NCI-H748 treated with DMSO at 0.1 percent for 48 hours (cell line): Measurements from ENCODE around the gene MAPKBP1.

ENCODE experiments used
- DNase-seq: peaks from one replicate; lab custom pipeline; 2025; lab: John Stamatoyannopoulos, UW

The MAPKBP1 gene

DNA sequence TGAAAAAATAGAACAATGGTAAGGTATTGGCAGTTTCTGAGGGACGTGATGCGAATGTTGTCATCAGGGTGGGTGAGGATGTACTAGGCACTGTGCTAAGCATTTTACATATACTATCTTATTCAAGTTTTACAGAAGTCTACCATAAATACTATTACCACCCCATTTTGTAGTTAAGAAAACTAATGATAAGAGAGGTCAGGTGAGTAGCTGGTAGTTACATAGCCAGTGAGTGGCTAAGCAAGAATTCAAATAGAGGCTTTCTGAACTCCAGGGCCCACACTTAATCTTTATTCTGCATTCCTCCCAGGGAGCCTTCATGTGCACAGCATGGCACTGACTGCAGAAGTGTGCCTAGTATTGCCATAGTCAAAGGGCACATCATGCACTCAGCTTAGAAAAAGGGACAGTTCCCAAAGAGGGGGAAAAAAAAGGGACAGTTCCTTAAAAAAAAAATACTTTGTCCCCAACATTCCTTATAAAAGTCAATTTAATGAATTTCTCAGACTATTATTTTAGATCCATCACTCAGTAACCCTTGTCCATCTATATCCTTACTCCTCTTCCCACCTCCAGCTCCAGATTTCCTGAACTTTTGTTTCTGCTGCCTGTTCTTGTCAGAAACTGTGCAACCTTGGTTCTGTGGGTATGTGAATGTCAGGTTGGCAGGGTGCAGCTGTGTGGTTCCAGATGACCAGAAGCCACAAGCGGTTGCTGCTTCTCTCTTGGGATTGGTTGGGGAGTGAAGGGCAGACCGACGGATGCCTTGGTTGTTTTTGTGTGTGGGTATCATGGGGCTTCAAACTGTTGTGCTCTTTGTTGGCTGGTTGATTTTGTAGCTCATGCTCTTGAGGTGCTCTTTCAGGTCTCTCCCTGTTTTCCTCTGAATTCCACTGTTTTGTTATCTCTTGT, 8.3 kb downstream of the MAPKBP1 start:
- no peak for DNase-seq

DNA sequence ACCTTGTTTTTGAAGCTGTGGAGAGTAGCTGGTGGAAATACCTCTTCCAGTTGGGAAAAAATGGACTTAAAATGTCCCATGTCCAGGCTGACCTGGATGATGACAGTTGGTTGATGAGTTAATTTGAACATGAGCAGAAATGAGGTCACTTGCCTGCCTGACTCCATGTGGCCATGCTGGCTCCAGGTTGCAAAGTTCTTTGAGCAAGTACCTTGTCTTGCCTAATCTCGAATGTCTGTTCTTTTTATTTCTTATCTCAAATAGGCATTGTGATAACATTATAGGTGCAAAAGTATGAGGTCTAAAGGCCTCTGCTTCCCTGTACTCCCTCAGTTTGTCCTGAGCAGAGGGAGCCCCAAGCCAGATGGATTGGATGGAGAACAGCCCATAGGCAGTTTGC, 9.0 kb downstream of the MAPKBP1 start:
- DNase-seq: no peak

DNA sequence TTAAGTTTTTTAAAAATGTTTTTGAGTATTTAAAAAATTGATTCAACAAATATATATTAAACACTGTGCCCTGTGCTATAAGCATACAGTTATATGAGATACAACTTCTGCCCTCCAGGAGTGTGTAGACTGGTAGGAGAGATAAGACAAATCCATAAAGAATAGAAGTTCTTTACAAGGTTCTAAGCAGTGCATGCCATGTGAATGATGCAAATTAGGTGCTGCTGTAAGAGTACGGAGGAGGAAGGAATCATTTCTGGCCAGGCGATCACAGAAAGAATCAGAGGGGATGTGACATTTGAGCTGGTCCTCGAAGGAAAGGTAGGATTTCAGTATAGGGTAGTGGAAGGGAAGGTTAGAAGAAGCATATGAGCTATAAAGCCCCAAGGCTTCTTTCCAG, 14.0 kb downstream of the MAPKBP1 start:
- no peak for DNase-seq

DNA sequence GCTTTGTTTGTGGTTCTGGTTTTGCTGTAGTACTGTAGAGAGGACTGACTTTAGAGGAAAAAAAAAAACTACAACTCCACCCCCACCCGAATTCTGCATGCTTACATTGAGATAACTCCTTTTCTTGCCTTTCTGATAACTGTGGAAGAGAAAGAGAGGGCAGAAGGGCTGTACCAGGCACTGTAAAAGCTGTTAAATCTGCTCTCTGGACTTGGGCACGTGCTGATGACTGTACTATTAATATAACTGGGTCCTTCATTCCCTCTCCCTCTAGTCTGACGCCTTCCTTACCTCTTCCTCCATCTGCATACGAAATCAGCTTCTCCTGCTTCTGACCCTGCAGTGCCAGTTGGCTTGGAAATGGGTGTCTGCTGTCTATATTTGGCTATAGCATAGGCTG, 15.0 kb downstream of the MAPKBP1 start:
- DNase-seq: no peak

DNA sequence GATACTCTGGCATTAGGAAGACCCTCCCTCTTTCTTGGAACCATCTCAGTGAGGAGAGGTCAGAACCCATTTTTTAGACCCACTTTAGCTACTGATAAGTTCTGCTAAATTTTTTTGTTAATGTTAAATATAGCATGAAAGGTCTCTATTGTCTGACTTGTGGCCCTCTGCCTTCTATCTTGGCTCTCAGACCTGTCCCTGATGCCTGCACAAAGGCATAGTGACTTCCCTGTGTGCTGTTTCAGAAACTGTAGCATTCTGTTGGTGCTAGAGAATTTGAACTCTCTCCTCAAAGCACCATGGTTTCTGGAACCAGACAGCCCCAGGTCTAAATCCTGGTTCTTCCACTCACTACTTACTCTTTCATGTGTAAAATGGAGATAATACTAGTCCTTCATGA, 15.4 kb downstream of the MAPKBP1 start:
- DNase-seq: no peak

DNA sequence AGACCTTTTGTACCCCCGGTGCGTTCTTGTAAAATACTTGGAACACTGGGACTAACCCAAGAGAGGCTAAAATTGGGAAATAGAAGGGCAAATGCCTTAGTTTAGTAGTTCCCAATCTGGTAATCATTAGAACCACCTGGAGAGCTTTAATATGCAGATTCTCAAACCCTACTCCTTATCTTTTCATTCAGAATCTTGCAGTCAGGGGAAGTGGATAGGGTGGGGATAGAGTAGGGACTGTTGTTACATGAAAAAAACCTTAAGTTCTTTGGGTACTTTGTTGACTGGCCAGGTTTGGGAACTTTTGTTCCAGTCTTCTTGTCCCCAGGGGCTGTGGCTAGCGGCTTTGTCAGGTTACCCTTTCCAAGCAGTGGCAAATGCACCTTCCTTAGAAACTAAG, 15.9 kb downstream of the MAPKBP1 start:
- DNase-seq: no peak

DNA sequence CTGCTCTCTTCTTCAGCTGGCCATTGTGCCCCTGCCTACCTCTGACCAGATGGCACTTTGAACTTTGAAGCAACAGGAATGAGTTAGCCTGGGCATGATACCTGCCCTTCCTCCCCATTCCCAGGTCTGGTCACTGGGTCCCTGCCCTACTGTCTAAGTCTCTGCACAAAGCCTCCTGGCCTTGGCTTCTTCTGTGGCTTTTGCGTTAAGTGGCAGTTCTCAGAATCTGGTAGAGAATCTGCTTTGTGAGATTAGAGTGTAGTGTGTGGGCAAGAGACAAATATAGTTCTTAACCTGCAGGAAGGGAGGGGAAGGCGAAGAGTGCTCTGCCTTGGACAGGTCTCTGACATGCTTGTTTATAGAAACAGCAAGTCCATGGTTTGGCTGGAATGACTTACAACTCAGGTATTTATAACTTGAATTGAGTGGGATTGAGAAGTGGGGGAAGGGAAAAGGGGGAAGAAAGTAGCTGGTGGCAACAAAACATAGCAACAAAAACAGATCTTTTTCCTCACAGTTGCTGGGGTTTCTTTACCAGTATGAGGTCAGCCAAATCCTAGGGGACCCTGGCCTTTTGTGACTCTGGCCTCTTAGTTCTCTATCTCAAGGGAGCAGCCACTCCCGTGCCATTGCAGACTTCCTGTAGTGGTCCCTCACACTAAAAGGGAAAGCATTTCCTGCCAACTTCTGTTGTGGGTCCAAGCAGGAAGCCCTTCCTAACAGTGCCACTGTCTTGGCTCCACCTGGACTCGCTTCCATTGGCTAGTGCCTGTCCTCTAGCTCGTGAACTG, 16.7 kb downstream of the MAPKBP1 start:
- no peak for DNase-seq

DNA sequence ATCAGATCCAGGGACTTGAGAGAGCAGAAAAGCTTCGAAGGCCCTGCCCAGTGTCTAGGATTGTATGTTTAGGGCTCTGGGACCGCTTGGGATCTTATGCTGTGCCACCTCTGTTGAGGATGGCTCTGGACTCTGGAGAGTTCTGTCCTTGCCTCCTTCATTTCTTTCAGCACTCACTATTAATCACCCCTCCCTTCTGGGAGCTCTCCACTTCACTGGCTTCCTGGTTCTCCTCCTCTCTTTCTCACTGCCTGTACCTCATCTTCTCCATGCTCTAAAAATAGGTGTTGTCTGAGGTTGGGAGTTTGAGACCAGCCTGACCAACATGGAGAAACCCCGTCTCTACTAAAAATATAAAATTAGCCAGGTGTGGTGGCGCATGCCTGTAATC, 17.3 kb downstream of the MAPKBP1 start:
- DNase-seq: no peak

DNA sequence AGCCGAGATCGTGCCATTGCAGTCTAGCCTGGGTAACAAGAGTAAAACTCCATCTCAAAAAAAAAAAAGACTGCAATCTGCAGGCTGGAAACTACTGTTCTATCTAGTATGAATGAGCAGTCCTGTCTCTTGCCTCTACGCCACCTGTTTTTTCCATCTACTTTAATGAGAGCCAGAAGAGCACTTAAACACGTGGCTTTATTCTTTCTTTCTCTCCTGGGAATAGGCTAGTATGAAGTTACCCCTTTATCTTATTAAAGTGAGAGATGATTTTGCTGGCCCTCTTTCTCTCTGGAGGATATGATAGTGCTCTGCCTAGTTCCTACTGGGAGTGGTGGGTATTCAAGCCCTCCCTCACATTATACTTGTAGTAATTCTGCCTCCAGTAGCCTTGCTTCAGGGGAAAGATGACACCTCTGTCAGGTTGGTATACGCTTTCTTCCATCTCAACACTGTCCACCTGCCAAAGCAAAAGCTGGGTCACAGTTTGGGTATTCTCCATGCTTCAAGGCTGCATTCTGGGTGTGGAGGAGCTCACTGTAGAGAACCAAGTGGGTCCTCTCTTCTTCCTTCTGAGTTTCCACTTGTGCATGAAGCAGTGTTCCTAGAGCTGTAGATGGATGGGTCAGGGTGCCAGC, 17.8 kb downstream of the MAPKBP1 start:
- DNase-seq: no peak

DNA sequence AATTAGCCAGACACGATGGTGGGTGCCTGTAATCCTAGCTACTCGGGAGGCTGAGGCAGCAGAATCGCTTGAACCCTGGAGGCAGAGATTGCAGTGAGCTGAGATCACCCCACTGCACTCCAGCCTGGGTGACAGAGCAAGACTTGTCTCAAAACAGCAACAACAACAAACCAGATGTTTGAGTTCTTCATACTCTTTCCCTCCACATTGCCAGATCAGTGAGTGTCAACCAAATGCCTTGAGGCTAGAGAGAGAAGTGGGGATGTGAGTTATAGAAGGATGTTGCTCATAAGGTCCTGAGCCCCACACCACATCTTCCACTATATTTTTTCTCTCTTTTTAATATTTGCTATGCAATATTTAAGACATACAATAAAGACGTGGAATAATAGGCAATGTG, 19.8 kb downstream of the MAPKBP1 start:
- no peak for DNase-seq

DNA sequence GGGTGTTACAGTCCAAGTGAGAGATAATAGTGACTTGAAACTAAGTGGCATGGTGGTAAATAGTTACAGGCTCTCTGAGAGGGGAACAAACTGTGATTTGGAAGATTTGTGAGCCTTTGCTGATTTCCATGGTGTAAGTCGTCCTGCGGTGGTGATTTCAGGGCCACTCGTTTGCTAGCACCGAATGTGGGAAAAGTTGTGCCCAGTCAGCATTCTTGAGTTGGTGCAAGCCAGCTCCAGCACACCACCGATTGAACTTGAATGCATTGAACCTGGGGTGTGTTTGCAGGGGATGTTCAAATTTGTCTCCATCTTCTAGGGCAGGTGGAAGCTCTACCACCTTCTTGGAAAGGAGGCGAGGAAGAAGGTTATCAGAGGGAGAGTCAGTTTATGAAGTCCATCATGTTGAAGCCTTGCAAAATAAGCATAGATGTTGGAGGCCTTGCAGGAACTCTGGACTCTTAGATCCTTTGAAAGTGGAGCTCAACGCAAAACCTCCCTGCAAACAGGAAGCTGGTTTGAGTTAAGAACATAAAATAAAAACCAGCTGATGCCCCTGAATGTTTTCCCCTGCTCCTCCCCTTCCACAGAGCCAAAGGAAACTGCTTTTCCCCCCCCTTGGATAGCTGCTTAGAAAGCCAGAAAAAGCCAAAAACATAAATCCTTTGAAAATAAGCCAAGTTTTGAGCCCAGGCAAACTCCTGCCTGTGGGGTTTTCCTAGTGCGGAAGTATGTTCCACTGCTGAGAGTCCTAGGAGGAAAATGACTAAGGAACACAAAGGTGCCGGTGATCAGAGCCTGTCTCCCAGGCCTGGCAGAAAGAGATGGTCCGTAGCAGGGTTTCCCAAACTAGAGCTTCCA, 21.9 kb downstream of the MAPKBP1 start:
- no peak for DNase-seq

DNA sequence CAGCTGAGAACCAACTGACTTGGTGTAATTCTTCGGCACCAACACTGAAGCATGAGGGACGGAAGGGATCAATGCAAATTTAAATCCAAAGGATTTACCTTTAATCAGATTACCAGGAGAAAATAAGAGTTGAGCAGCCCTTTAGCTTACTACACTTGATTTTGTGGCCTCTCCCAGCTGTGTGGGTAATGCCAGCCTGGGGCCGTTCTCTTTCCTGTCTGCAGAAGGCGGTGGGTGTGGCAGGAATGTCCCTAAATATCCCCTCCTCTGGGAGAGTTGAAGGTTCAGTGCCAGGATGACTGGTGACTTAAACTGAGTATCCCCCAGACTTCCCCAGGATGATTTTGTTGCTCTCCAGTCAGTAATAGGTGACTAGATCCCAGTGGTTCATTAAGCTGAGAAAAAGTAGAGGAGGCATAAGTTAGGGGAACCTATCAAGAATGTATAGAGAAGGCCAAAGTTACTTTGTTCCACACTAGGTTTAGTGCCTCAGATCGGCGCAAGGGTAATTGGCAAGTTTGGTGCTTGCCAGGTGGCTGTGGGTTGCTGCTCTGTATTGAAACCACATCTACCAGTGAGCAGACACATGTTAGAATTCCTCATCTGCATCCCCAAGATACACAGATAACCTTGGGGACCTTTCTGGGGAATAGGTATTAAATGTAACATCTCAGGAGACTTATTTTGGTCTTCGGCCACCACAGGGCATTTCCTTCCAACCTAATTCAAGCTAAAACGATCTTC, 23.1 kb downstream of the MAPKBP1 start:
- no peak for DNase-seq

DNA sequence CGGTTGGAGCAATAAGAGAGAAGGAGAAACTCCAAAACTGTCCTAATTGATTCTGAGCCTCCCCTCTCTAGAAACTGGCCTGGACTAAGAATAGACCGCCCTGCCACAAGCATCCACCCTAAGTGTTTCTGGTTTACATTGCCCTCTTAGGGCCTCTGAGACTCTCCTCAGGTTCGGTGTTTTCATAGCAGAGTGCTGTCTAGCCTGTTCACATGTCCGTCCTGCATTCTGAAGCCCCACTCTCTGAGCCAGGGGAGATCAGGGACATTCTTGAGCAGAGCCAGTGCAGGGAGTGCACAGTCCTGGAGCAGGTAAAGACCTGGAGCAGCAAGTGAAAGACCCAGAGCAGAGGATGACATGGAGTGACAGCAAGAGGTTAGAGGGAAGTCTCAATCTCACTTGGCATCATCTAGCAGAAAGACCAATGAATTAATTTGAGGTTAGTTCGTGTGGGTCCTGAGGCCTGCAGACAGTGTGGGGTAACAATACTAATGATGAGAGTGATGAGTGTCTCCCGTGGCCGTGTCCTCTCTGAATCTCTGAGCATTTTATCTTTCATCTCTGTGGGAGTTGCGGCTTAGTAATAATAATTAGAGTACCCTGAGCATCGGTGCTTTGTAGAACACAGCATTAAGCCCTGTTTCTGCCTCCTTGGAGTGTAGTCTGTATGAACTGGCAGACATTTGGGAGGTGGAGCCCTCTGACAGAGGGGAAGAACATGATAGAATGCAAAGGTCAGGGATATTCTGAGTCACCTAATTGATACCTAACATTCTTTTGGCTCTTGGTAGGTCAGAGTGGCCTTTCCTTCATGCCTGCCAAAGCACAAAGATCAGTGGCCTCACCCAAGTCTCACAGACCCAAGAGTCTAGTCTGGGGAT, 24.6 kb downstream of the MAPKBP1 start:
- DNase-seq: no peak

DNA sequence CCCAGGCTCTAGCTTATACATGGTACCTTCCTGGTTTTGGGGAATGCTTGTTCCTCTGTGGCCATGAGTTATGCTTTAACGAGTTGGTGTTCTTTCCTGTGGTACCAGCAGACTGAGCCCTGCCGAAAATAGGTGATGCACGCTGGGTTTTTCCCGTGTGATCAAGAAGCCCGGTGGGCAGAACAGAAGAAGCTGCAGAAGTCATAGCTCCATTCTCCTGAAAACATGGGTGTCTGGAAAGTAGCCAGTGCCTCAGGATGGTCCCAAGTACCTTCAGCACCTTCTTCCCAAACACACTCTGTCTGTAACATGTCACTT, 25.2 kb downstream of the MAPKBP1 start:
- DNase-seq: no peak

DNA sequence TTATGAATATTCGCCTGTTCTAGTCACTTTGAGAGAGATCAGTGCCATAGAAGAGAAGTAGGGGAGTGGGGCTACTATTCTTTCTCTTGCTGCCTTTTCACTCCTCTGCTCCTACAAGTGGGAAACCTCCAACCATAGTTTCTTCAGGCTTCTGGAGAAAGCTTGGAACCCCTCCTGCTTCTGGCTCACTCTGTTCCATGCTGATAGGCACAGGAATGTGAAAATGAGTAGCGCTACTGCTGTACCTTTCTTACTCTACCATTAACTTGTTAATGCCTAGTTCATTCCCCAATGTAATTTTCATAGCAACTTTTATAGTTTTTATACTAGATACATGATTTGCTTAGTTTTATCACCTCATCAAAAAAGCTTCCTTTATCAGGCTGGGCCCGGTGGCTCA, 26.9 kb downstream of the MAPKBP1 start:
- DNase-seq: no peak

DNA sequence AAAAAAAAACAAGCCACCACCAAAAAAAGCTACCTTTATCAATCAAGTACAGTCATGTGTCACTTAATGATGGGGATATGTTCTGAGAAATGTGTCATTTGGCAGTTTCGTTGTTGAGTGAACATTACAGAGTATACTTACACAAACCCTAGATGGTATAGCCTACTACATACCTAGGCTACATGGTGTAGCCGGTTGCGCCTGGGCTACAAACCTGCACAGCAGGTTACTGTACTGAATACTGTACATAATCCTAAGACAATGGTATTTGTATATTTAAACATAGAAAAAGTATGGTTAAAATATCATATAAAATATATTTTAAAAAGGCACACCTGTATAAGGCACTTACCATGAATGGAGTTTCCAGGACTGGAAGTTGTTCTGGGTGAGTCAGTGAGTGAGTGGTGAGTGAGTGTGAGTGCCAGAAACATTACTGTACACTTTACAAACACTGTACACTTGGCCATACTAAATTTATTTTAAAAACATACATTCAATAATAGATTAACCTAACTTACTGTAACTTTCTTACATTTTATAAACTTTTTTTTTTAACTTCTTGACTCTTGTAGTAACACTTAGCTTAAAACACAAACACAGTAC, 27.7 kb downstream of the MAPKBP1 start:
- DNase-seq: no peak

DNA sequence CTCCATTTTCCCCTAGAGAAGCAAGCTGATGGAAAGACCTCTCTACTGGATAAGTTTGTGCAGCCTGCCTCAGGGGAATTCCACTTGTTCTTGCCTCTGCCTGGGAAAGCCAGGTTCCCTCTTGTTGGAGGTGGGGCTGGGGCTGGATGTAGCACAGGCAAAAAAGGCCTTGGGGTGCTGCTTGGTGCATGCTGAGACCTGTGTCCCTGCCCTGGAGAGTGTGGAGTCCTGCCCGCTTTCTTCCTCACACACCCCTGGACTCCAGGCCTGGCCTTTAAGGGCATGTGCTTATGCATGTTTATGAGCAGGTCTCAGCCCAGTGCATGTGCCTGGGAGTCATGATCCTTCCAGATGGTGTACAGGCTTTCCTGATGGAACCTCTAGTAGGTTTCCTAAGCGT, 30.1 kb downstream of the MAPKBP1 start:
- no peak for DNase-seq

DNA sequence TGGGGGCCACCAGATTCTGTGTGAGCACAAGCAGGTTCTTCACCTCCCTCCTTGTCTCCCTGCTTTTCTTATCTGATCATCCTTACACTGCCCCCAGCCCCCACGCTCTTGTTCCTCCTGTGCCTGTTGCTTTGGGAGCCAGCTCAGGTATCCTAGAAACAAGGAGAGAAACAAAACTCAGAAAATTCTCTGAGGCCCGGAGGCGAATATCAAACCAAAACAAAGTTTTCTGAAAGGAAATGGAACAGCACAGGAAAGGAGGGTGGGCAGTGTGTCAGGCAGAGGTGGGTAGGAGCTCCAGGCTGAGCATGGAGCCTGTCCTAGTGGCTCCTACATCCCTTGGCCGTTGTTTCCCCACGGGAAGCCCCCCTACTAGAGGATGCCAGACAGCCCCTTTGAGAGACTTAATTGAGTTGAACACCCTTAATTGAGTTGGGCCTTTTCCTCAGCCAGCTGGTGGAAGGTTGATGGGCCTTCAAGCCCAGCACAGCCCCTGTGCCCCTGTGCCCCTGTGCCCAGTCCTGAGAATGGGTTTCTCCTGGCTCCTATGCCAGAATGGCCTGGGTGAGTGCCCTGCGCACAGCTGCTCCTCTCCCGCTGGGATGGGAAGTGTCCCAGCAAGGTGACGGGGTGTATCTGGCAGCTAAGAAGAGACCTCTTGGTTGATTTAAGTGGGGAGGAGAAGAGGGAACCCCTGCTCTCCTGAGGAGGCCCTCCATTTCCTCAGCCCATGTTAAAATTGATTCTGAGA, 30.8 kb downstream of the MAPKBP1 start:
- DNase-seq: no peak

DNA sequence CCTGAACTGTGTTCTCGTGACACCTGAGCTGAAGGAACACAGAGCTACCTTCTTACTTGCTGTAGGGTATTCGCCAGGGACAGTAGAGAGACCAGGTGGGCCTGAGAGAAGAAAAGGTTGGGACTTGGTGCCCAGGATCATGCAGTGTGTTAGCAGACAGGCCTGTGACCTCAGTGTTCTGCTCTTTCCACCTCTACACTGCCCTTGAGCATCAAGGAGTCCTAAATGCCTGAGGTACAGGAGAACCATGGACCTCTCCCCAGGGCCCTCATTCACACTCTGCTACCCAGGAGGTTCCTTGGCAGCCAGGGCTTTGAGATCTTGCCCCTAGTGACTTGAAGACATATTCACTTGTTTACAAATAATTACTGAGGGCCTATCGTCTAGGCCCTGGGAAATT, 31.4 kb downstream of the MAPKBP1 start:
- no peak for DNase-seq
